GM18867 (cell line): ENCODE results near the gene SLIT1.
"Not testable (repeated sequence)": the region's sequence is repeated elsewhere in the genome, so short reads cannot be mapped to it uniquely, and the experiment has no call there.

Experiments used
- ATAC-seq: cut with Tn5 transposase; IDR thresholded peaks from one replicate; pipeline ENCODE4 v1.9.1; 2021; ENCODE audit warnings: mild to moderate bottlenecking, moderate library complexity; ENCODE audit not compliant: unreplicated experiment

Gene SLIT1

GRCh38 chr10:97087296-97087695 lies 98.5 kb downstream of the SLIT1 start:
- ATAC-seq = no peak

DNA sequence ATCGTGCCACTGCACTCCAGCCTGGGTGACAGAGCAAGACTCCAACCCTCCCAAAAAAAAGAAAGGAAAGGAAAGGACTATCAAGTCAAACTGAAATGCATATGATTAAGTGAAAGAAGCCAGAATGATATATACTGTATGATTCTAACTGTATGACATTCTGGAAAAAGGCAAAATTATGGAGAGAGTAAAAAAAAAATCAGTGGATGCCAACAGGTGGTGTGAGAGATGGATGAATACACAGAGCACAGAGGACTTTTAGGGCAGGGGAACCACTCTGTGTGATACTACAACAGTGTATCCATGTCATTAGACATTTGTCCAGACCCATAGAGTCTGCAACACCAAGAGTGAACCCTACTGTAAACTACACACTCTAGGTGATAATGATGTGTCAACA lies 99.2 kb downstream of the SLIT1 start:
- ATAC-seq = no peak

DNA sequence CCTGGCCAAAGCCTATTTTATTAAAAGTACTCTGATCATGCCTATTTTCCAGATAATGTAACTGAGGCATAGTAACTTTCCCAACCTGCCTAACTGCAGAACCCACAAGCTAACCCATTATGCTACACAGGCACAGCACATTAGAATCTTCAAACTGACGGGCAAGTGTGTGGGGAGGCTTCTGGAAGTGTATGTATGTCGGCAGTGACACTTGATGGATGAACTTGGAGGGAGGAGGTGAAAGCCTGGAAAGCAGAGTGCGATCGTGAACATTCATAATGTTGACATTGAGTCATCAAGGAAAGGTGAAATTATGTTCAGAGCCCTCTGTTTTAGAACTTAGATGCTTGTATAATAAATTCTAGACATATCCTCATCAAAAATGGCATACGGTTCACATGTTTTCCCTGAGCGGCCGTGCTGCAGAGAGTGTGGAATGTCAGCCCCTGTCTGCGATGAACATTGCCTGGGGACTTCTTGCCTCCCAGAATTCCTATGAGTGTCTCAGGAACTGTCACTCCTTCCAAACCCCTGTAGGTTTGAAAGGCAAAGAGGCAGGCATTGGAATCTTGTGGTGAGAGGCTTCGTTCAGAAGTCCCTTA lies 102.4 kb downstream of the SLIT1 start:
- ATAC-seq = no peak

DNA sequence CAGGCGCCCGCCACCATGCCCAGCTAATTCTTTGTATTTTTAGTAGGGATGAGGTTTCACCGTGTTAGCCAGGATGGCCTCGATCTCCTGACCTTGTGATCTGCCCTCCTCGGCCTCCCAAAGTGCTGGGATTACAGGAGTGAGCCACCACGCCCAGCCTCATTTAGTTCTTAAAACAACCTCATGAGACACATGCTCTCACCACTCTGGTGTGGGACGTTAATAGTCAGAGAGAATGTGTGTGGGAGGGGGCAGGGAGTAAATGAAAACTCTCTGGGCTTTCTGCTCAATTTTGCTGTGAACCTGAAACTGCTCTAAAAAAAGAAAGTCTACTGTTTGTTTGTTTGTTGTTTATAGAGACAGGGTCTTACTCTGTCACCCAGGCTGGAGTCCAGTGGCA lies 103.2 kb downstream of the SLIT1 start:
- not testable (repeated sequence) for ATAC-seq

GRCh38 chr10:97081621-97082235 lies 104.0 kb downstream of the SLIT1 start:
- no peak for ATAC-seq

DNA sequence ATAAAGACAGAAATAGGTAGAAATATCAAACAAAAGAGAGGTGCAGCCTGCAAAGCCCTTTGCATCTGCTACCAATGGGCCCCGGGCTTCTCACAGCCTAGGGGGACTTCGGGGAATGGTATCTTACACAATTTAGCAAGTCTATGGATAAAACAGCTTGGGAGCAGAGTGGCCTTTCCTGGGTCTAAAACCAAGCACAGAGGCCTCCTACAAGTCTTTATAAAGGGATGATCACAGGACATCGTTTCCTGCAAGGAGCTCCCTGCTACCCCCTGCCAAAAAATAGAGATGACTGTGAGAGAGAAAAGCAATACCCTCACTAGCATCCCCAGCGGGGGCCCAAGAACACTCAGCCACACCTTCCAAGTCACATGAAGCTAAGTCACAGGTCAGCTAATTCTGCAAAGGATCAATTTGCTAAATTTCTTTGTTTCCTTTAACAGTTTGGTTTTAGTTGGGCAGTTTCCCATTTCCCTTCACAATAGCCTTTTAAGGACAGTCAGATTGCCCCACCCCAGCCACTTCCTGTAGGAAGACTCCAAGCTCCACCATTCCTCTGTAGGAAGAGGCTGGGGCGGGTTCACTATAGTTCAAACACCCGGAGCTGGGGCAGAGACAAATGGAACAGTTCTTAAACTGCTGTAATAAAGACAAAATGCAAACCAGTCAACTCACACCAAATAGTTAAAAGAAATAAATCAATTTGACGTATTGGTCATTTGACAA lies 105.5 kb downstream of the SLIT1 start:
- ATAC-seq = no peak

DNA sequence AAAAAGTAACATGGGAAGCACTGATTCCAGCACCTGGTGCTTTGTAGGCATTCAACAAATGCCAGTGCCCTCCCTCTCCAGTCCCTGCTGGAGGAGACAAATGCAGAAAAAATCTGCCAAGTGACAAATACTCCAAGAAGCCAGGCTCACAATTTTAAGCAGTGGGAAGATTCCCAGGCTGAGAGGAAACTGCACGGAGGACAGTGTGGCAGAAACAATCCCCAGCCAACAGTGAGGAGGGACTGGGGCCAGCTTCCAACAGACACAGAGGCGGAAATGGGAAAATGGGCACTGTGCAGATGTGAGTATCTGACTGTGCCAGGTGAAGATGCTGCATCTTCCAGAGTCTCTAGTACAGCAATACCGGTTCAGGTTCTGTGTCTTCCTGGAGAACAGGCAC lies 106.3 kb downstream of the SLIT1 start:
- ATAC-seq = no peak

DNA sequence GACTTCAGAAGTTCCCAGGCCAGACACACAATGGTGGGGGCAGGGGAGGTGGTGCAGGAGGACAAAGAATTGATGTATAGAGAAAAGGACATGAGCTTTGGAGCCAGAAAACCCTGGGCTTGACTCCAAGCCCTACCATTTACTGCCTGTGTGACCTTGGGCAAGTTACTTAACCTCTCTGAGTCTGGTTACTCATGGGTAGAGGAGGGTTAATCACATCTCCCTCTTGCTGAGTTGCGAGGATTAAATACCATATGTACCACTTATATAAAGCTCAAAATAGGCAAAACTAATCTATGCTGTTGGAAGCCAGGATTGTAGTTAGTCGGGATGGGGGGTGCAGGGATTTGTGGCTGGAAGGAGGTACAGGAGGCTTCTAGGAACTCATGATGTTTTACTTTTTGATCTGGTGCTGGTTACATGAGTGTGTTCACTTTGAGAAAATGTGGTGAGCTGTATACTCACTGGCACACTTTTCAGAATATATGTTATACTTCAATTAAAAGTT lies 106.8 kb downstream of the SLIT1 start:
- no peak for ATAC-seq

- no peak for ATAC-seq
These were observed 107.4 kb downstream of the SLIT1 start for GRCh38 chr10:97078261-97078937.

- no peak for ATAC-seq
These were observed 109.0 kb downstream of the SLIT1 start for GRCh38 chr10:97076781-97077180.

DNA sequence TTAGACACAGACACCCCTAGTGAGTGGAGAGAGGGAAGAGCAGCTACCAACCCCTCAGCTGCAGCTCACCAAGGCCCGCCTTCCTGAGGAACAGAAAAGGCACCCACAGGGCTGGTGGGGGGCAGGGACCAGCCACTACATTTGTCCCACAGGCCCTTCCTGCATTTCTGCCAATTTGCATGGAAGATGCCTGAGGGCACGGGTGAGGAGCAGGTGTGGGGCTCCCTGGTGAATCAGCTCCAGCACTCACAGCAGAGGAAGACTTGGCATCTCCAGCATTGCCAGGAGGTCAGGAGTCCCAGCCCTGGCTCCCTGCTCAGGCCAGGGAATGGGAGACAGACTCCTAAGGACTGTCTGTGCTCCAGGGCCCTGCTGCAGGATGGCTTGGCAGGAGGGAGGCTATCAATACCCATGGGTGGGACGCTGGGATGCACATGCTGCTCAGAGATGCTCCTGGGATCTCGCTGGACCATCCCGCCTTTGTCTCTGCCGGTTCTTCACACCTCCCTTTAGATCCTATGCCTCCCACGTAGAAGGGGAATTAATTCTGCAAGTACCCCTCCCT lies 109.7 kb downstream of the SLIT1 start:
- no peak for ATAC-seq

GRCh38 chr10:97075421-97075820 lies 110.3 kb downstream of the SLIT1 start:
- ATAC-seq = no peak

GRCh38 chr10:97074256-97075145 lies 111.3 kb downstream of the SLIT1 start:
- ATAC-seq = no peak

GRCh38 chr10:97072851-97073665 lies 112.7 kb downstream of the SLIT1 start:
- no peak for ATAC-seq

DNA sequence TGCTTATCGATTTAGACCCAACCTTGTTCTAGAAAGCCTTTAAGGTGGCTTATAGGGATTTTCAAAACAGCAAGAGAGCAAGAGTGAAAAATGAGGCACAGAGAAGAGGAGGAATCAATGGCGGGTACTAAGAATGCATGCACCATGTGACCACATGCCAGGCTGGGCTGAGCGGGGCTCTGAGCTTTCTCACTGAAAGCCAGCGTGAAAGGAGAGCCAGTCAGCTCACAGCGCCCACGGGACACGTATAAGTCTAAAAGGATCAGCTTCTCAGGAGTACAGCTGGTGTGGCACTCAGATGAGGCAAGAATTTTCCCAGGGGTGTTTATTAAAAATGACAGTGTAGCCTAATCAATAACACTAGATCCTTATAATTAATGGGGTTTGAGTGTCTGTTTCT lies 114.3 kb downstream of the SLIT1 start:
- ATAC-seq = no peak

DNA sequence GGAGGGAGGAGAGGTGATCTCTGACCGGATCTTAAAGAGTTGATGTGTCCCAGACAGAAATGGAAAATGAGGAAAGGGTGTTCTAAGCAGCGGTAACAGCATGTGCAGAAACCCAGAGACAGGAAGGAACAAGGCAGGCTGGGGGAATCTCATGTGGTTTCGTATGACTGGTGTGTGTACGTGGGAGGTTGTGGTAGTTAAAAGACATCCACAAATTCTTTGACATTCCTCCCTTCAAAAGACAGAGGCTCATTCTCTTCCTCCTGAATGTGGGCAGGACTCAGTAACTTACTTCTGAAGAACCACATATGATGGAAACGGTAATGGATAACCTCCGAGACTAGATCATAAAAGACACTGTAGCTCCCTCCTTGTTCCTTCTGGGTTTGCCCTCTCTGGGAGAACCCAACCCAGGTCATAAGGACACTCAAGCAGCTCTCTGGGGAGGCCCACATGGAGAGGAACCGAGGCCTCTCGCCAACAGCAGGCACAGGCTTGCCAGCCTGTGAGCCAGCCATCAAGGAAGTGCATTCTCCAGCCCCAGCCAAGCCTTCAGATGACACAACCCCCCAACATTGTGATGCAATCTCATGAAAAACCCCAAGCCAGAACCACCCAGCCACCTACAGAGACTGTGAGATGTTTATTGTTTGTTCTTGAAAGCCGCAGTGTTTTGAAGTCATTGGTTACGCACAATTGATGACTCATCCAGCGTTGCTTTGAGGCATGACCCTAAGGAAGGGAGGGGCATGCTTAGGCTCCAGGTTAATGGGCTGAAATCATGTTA lies 116.0 kb downstream of the SLIT1 start:
- ATAC-seq = no peak

- no peak for ATAC-seq
These were observed 116.7 kb downstream of the SLIT1 start for GRCh38 chr10:97069026-97069425.

DNA sequence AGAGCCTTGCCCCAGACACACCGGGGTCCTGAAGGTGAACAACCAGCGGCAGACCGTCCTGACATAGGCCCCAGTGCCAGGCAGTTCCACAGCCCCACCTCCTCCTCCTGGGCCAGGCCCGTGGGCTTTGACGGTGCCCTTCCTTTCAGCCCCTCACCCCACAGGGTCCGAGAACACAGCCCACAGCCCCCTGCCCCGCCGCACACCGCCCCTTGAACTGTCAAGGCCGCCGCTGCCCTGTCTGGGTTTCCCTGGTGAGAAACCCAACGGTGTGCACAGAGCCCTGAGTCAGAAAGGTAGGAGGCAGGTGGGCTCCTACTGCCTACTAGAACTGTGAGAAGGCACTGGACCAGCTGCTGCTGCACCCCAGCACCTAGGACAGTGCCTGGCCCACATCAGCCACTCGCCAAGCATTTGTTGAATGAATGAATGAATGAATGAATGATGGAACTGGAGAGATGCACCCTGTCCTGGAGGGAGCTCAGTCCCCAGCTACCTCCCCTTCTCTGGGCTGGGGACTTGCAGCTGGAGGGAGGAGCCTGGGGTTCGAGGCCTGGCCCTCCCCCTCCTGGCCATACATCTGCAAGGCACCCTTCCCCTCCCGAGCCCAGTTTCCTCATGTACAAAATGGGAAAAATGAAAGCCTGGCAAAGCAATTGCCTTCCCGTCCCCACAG lies 117.9 kb downstream of the SLIT1 start:
- no peak for ATAC-seq
